ENCODE measurements around the gene ARHGAP26. TPM values are rescaled to one million over a fixed set of nuclear protein-coding genes. Genes with fewer than 3 reads are reported as not detected.

The ARHGAP26 gene
- total and polyA plus RNA-seq, 2 of the 4 experiments (the other 2 are of a cell fraction): 0.54 to 0.56 TPM

DNA sequence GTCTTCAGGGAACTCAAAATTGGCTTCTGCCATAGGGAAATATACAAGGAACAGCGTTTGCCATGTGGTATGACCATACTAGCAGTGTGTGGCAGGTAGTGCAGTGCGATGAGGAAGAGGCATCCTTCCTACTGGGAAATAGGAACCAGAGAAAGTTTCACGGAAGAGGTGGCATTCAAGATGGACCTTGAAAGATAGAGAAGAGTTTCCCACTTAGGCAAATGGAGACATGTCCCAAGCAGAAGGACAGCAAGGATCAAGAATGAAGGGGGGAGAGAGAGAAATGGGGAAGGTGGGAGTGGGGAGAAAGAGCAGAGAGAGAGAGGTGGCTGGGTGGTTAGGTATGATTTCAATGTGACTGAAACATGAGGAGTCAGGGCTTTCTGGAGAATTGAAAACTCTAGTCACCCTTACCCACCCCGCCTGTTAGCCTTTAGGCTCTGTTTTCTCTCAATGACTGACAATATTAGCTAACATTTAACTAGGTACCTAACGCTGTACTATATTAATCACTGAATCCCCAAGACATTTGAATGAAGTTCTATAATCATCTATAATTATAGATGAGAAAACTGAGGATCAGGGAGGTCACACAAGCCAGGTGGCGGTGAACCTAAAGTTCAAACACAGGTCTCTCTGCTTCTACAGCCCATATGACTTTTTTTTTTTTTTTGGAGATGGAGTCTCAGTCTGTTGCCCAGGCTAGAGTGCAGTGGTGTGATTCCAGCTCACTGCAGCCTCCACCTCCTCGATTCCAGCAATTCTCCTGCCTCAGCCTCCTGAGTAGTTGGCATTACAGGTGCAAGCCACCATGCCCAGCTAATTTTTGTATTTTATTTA, 462.0 kb downstream of the ARHGAP26 start:
- H3K4me2 ChIP-seq (ENCODE audit: low read depth, low read length): no peak overlapping the region
- 100% methylated on average over 2 of the region's 7 CpGs; no CpG with 5 or more reads in 1 of the 2 experiments for WGBS, 2 experiments (ENCODE audit: extremely low coverage in 2 of 2, insufficient read length in 1 of 2)
- TF ChIP-seq USF2 (IDR thresholded peaks at IDR 0.05; ENCODE audit: low read depth, low read length) (no peak), CEBPB (IDR thresholded peaks at IDR 0.05; ENCODE audit: low read depth, low read length) (no peak), RCOR1 (IDR thresholded peaks at IDR 0.05; ENCODE audit: insufficient replicate concordance, low read length) (no peak), FOS (IDR thresholded peaks at IDR 0.05; ENCODE audit: low read depth, low read length) (no peak), CTCF (conservative IDR thresholded peaks at IDR 0.05; ENCODE audit: low read depth, low read length) (no peak), BHLHE40 (IDR thresholded peaks at IDR 0.05; ENCODE audit: low read depth, low read length) (no peak), POLR2A (IDR thresholded peaks at IDR 0.05; ENCODE audit: low read depth, low read length) (no peak), CHD1 (IDR thresholded peaks at IDR 0.05; ENCODE audit: low read depth, low read length) (no peak), NFE2L2 (IDR thresholded peaks at IDR 0.05; ENCODE audit: low read depth, low read length) (no peak), MXI1 (IDR thresholded peaks at IDR 0.05; ENCODE audit: borderline replicate concordance, low read depth, low read length) (no peak), MAZ (IDR thresholded peaks at IDR 0.05; ENCODE audit: borderline replicate concordance, low read depth, low read length) (no peak), SMC3 (IDR thresholded peaks at IDR 0.05; ENCODE audit: low read depth, low read length) (no peak), MAFK (IDR thresholded peaks at IDR 0.05; ENCODE audit: low read depth, low read length) (no peak), ELK1 (IDR thresholded peaks at IDR 0.05; ENCODE audit: borderline replicate concordance, low read depth, low read length) (no peak)

More for the DNA sequence above, 462.0 kb downstream of the ARHGAP26 start:
- ChIA-PET POLR2A (ENCODE audit: unreplicated experiment) (no interaction called here), CTCF (interaction anchor here (1.1 kb wide), 1 partner anchor 15 kb away, joined by 3 read pairs; no protein-coding TSS in a partner anchor)
- H3K9ac ChIP-seq (ENCODE audit: low read depth, low read length): no peak overlapping the region
- peak overlapping the region; percentile 57 for H2BK20ac ChIP-seq (ENCODE audit: low read depth, low read length)
- H3K27me3 ChIP-seq (ENCODE audit: control insufficient read depth, insufficient read depth, low read length): no peaks in the 10 kb centered on the region
- H3K14ac ChIP-seq (replicated peaks; ENCODE audit: low read depth, low read length): peak overlapping the region; percentile 5; the same call in 1 of the 2 replicates
- peak overlapping the region; percentile 68 for H3K4ac ChIP-seq (ENCODE audit: low read depth, low read length)
- intact Hi-C loops (cut with micrococcal nuclease) (no loop called here), dilution Hi-C loops (cut with HindIII; ENCODE audit: low sequenced_read_pairs, unreplicated experiment) (no loop called here), in situ Hi-C loops (cut with MboI; ENCODE audit: low sequenced_read_pairs) (no loop called here)
- H4K8ac ChIP-seq (ENCODE audit: low read depth in 2 of 2, low read length in 2 of 2): 0 out of 4 replicates have a peak overlapping the region, but pooled peaks of 1 of the 2 experiments have one; percentile 30
- H3K79me1 ChIP-seq (ENCODE audit: low read depth in 1 of 2, low read length in 2 of 2): no peaks in the 10 kb centered on the region
- DNase-seq (no peak), ATAC-seq (ENCODE audit: low read depth) (no peak)
- peaks cover 12% of the 10 kb centered on the region for H3K4me1 ChIP-seq (ENCODE audit: control insufficient read depth, insufficient read depth, low read length)
- no TSS peak for BruUV-seq (replicated peaks)
- peak overlapping the region; percentile 65; the same call in 1 of the 2 replicates for H2AK5ac ChIP-seq (ENCODE audit: low read depth, low read length)
- H4K20me1 ChIP-seq (ENCODE audit: insufficient read depth, low read length): no peaks in the 10 kb centered on the region
- no peaks in the 10 kb centered on the region for H3K36me3 ChIP-seq (ENCODE audit: control insufficient read depth, insufficient read depth, low read length)
- peak overlapping the region; percentile 39 for H2BK120ac ChIP-seq (ENCODE audit: low read depth, low read length)
- peak overlapping the region; percentile 33; the same call in 2 of the 3 replicates for H2BK15ac ChIP-seq (ENCODE audit: low read depth, low read length)
- H3K23ac ChIP-seq (ENCODE audit: low read depth, low read length): peak overlapping the region; percentile 48; the same call in 1 of the 2 replicates
- peaks cover 12% of the 10 kb centered on the region; the same call in 1 of the 2 replicates for H3K9me1 ChIP-seq (ENCODE audit: insufficient read depth, low read length)
- H2AK9ac ChIP-seq (replicated peaks; ENCODE audit: low read depth, low read length, poor library complexity): no peak overlapping the region
- no peak overlapping the region for H2AFZ ChIP-seq (replicated peaks; ENCODE audit: low read length, poor library complexity)
- H2BK5ac ChIP-seq (ENCODE audit: low read depth, low read length, poor library complexity, severe bottlenecking): no peak overlapping the region
- no peak overlapping the region; the same call in 1 of the 2 replicates for H3K18ac ChIP-seq (ENCODE audit: low read depth, low read length)
- H3K27ac ChIP-seq (ENCODE audit: insufficient read depth, low read length): no peak overlapping the region
- no peaks in the 10 kb centered on the region for H3K9me3 ChIP-seq (ENCODE audit: control insufficient read depth, insufficient read depth, low read length)
- H3K4me3 ChIP-seq (ENCODE audit: insufficient read depth, low read depth, low read length): no peak overlapping the region
- H3K56ac ChIP-seq (ENCODE audit: extremely low read depth, insufficient read depth, low read length): no peak overlapping the region
- H4K91ac ChIP-seq (ENCODE audit: insufficient read depth, low read depth, low read length): peak overlapping the region; percentile 3; the same call in 1 of the 2 replicates
- H4K5ac ChIP-seq (ENCODE audit: low read depth, low read length): 0 out of 2 replicates have a peak overlapping the region, but pooled peaks have one; percentile 19
